Stimulated activated CD4-positive, alpha-beta T cell treated with anti-CD3 and anti-CD28 coated beads, Interleukin-12 subunit alpha, Interleukin-12 subunit beta, amount 100 ng/mL, for 24 hours (primary cell): ENCODE results near the gene PDE7B.

ENCODE experiments used
- DNase-seq, 2 experiments: peaks; one replicate each; pipeline ENCODE4 v3.0.0-alpha.2; 2020; ENCODE audit warnings: low read depth in 2 of 2

Gene PDE7B

DNA sequence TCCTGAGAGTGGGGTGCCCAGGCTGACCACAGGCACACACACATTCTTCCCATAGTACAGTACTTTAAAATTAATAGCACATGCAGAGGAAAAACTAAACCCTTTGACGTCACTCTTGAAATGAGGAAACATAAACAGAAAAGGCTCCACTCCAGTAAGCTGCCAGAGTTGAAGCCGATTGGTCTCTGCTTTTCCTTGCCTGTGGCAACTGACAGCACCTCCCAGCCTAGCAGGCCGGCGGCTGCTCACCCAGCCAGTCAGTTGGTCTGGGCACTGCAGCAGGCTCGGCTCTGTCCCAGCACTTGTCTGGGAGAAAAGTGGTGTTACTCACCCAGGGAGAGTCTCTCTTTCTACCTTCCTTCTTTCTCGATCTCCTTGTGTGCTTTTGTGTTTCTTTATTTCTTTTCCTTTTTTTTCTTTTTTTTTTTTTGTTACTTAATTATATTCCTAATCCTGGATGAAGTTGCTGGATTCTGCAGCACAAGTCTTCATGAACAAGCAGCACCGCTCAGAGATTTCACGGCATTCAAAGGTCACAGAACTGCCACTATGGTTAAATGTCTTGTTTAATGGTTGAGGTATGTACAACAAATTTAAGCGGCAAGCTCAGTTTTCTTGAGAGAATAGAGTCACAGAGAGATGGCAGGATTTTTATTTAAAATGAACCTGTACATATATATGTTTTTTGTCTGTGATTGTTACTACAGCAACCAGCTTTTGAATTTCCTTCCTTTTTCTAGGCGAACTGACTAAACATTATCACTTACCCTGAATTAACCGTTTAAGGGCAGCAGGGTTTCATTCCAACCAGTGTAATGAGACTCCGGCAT is at the start of gene PDE7B:
Gene PDE7B, plus strand, starts transcription at position 260 of the 830 bp plus-strand sequence.
- peak; percentile 6 to 26 for DNase-seq

DNA sequence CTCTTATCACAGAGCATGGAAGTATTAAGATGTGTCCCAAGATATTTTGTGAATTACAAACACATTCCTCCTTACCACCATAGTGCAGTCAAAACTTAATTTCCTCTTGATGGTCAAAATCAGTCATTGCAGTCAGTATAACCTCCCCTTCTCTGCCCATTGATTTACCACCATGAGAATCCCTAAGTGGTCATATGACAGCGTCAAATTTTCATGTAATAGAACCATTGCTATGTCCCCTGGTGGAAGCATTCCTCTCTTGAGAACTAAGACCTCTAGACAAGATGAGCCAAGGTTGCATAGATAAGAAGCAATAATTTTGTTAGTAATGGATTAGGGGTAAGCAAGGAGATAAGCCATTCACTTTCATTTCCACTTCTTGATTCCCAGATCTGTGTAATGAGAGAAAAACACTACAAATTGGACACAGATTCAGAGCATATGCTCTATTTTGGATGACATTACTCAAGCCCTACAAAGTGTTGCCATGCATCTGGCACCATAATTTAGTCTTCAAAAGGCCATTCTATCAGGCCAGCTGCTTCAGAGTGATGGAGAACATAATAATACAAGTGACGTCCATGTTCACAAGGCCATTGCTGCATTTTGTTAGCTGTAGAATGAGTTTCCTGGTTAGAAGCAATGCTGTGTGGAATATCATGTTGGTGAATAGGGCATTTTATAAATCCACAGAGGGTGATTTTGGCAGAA is 49.6 kb upstream of the PDE7B start:
- no peak for DNase-seq

- DNase-seq: no peak
These were observed 41.0 kb upstream of the PDE7B start for GRCh38 chr6:135810486-135810885.

- no peak for DNase-seq
These were observed 40.3 kb upstream of the PDE7B start for GRCh38 chr6:135811170-135811569.

GRCh38 chr6:135811644-135812526 is 39.6 kb upstream of the PDE7B start:
- DNase-seq: no peak

DNA sequence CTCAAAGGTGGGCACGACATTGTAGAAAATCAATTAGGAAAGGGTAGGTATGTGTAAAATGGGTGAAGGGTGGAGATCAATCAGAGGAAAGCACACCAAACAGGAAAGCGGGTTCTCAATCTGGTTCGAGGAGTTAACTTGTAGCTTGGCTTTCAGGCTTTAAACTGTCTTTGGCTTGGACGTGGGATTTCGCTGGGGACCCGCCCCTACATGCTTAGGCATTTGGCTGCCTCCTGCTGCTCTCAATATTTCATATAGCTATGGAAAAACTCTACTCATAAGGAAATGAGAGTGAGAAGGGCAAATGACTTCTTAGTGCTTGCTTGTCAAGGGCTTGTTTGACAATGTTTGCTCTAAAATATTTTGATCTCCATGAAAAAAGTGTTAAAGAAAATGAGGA is 38.1 kb upstream of the PDE7B start:
- DNase-seq: no peak

DNA sequence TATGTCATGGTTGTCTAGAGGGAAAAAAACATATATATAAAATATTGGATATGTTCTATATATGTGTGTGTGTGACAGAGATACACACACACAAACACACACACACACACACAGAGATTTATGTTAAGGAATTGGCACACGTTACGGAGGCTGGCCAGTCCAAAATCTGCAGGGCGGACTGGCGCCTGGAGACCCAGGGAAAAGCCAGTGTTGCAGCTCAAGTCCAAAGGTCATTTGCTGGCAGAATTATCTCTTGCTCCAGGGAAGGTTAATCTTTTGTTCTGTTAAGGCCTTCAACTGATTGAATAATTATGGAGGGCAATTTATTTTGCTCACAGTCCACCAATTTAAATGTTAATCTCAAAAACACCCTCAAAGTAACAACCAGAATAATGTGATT is 37.5 kb upstream of the PDE7B start:
- DNase-seq: no peak

- DNase-seq: no peak
These were observed 36.3 kb upstream of the PDE7B start for GRCh38 chr6:135815216-135815615.

- no peak for DNase-seq
These were observed 34.5 kb upstream of the PDE7B start for GRCh38 chr6:135817035-135817434.

DNA sequence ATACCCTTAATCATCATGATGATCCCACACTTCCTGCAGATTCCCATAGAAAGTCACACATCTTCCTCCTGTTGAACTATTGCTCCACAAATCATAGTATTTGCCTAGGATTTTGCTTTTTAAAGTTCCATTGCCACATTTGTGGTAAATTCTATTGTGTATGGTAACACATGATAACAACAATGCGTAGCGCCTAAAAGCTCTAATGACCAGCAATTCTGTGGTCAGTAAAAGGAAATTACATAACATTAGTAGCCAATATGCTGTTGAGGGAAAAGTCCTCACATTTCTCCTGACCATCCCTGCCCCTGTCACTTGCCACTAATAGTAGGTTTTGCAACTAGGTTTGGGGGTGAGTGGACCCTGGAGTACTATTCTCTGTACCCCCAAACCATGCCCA is 31.8 kb upstream of the PDE7B start:
- DNase-seq: no peak

DNA sequence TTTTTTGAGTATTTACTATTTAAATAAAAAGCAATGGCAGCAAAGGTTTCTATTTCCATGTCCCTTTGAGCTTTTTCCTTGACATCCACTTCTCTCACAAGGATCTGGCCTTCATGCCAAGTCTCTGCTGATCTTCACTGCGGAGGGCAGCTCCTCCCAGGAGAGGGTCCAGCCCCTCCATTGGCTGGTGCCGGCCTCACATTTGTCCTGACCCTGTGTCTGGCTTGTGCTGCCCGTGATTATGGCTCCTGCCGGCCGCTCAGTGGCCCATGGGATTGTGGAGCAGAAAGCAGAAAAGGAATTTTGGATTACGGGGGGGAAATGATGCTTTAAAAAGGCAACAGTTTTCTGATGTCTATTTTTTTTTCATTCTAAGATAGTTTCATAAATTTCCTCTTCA is 31.2 kb upstream of the PDE7B start:
- no peak for DNase-seq

DNA sequence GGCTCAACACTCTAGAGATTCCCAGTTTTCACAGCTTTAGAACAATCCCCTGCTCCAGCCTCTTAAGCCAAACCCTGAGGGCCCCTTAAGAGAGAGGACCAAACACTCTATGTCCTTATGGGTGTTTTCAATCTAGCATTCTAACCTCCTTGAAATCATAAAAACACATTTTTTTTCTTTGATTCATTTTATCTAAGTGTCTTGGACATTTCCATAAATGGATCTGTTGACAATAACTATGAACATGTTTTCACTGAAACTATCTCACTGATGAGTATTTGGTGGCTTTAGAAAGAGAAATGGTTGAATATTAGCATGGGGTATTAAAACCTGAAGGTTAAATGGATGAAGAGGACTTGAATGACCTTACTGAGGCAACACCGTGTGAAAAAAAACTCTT is 27.6 kb upstream of the PDE7B start:
- no peak for DNase-seq

DNA sequence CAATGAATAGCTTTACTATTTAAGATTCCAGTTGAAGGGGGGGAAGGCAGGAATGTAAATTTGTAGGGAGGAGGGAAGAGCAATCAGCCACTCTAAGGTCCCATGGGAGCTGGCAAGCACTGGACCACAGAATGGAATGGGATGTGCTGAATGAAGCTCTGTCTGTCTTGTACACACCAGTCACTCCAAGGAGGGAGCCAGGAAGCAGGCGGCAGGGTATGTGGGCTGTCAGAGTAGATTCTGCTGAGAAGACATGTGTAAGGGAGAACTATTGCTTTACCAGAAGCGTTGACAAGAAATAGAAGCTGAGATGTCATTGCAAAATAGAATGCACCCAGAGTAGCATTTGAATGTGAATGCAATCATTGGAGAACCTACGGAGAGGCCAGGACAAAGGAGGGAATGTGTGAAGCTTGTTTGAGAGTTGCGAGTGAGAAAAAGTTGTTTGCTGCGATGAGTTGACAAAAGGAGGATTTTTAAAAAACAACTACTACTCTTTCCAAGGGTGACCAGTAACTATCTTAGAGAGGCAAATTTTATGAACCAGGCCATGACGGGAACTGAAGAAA is 25.2 kb upstream of the PDE7B start:
- no peak for DNase-seq

- DNase-seq: no peak
These were observed 23.5 kb upstream of the PDE7B start for GRCh38 chr6:135828021-135828420.

GRCh38 chr6:135830452-135830881 is 21.0 kb upstream of the PDE7B start:
- no peak for DNase-seq

DNA sequence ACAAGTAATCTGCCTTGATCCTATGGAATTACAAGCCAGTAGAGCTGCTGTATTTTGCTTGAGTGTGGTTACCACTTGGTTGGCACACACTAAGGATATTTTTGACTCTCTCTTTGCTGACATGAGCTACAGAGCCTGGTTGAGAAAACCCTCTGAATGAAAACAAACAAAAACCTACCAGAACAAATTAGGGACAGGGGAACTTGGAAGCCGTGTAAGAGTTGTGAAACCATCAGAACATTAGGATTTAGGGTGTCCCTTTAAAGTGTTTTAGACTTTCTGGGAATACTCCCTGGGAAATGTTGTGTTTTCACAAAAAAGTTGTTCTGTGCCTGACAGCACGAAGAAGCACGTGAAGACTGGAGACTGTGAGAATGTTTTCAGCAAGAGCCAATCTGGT is 20.5 kb upstream of the PDE7B start:
- DNase-seq: no peak

- DNase-seq: no peak
These were observed 19.3 kb upstream of the PDE7B start for GRCh38 chr6:135832166-135832565.

GRCh38 chr6:135833771-135834170 is 17.7 kb upstream of the PDE7B start:
- DNase-seq: no peak

GRCh38 chr6:135837735-135838449 is 13.6 kb upstream of the PDE7B start:
- DNase-seq: no peak

- DNase-seq: no peak
These were observed 12.4 kb upstream of the PDE7B start for GRCh38 chr6:135839121-135839520.
